NB4 (cell line): ENCODE data around the gene ESCO1.

ENCODE experiments used
- DNase-seq: peaks from one replicate; pipeline ENCODE4 v3.0.0; 2010; ENCODE audit warnings: low read depth
- H3K4me3 ChIP-seq: one replicate; pipeline ENCODE4 v1.5.1; 2011; ENCODE audit warnings: mild to moderate bottlenecking, low read depth, low read length, moderate library complexity
- MYC ChIP-seq: IDR thresholded peaks from 2 replicates; pipeline ENCODE4 v1.6.1; 2011; ENCODE audit warnings: low read depth, low read length
- POLR2A ChIP-seq: IDR thresholded peaks from 2 replicates; pipeline ENCODE4 v1.6.1; 2011; ENCODE audit warnings: mild to moderate bottlenecking; ENCODE audit not compliant: insufficient read length; ENCODE audit errors: extremely low read depth
- TF ChIP-seq, protein P1 (sequence below): IDR thresholded peaks from one replicate; pipeline ENCODE4 v1.5.1; 2012; ENCODE audit warnings: low read depth, low read length
- TF ChIP-seq, protein P2 (sequence below): IDR thresholded peaks from 2 replicates; pipeline ENCODE4 v1.6.1; 2011; ENCODE audit warnings: low read depth, low read length

The ESCO1 gene

DNA sequence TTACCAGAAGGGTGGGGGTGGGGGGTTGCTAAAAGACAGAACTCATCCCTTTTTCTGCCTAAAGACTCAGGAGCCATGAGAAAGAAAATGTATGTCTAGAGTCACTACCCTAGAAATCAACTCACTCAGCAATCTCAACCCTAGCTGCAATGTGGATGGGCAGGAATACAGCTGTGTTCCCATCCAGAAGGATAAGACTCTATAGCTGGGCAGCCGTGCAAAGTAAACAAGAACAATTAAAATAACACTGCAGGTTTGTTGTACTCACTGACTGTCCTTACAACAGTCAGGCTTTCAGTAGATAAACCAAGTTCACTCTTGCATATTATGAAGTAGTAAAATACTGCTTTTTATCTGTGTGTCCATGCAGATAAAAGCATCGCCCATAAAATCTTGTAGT lies 74.0 kb downstream of the ESCO1 start:
- TF ChIP-seq, protein P1, sequence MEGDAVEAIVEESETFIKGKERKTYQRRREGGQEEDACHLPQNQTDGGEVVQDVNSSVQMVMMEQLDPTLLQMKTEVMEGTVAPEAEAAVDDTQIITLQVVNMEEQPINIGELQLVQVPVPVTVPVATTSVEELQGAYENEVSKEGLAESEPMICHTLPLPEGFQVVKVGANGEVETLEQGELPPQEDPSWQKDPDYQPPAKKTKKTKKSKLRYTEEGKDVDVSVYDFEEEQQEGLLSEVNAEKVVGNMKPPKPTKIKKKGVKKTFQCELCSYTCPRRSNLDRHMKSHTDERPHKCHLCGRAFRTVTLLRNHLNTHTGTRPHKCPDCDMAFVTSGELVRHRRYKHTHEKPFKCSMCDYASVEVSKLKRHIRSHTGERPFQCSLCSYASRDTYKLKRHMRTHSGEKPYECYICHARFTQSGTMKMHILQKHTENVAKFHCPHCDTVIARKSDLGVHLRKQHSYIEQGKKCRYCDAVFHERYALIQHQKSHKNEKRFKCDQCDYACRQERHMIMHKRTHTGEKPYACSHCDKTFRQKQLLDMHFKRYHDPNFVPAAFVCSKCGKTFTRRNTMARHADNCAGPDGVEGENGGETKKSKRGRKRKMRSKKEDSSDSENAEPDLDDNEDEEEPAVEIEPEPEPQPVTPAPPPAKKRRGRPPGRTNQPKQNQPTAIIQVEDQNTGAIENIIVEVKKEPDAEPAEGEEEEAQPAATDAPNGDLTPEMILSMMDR = no peak
- TF ChIP-seq, protein P2, sequence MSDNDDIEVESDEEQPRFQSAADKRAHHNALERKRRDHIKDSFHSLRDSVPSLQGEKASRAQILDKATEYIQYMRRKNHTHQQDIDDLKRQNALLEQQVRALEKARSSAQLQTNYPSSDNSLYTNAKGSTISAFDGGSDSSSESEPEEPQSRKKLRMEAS = no peak
- TF ChIP-seq POLR2A (no peak), MYC (no peak)
- no peak overlapping the region for H3K4me3 ChIP-seq
- DNase-seq = no peak

DNA sequence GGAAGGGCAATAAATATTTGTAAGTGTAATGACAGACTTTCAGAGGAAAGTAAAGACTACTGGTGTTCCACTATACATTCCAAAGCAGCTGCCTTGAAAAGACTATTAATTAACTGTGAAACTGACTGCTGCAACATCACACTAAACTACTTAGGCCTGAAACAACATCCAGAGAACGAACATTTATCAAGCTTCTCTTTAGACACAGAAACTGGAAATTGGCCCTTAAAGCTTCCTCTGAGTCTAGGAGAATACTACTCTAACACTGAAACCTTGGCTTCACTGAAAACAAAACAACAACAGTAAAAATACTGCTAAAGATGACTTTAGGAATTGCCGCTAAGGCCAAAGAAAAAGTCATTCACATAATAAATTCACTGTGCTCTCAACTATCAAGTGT lies 74.6 kb downstream of the ESCO1 start:
- TF ChIP-seq MYC = no peak
- no peak for TF ChIP-seq POLR2A
- TF ChIP-seq, protein P1 = no peak
- TF ChIP-seq, protein P2 = no peak
- DNase-seq = no peak
- H3K4me3 ChIP-seq = no peak overlapping the region

DNA sequence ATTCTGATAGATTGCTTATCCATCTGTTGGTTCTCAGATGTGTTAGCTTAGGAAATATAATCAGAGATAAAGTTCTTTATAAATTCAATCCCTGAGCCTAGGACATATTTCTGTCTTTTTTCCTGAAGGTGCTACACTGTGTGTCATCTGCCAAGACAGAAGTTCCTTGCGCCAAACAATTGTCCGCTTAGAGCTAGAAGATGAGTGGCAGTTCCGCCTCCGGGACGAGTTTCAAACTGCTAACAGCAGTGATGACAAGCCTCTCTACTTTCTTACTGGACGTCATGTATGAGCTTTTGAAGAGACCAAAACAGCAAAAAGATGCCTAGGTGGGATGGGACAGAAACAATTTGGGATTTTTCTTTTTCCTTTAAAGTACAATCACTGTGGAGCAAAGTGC lies 78.0 kb downstream of the ESCO1 start:
- H3K4me3 ChIP-seq = no peak overlapping the region
- DNase-seq = no peak
- TF ChIP-seq MYC = no peak
- no peak for TF ChIP-seq POLR2A
- TF ChIP-seq, protein P2 = no peak
- TF ChIP-seq, protein P1 = no peak

DNA sequence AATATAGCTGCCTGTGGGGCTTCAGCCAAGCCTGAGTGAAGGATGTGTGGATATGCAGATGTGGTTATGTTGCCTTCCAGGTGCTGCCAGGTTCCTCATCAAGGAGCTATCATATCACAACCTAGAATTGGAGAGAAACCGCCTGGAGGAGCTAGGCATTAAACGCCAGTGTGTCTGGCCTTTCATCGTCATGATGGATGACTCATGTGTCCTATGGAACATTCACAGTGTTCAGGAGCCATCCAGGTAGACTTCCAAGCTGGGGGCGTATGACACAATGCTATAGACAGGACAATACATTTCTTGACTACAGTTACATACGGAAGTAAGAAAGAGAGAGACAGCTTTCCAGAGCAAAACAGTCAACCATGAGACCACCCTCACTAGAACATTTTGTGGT lies 86.8 kb downstream of the ESCO1 start:
- DNase-seq = no peak
- TF ChIP-seq POLR2A (no peak), MYC (no peak)
- TF ChIP-seq, protein P1 = no peak
- TF ChIP-seq, protein P2 = no peak
- H3K4me3 ChIP-seq = no peak overlapping the region

DNA sequence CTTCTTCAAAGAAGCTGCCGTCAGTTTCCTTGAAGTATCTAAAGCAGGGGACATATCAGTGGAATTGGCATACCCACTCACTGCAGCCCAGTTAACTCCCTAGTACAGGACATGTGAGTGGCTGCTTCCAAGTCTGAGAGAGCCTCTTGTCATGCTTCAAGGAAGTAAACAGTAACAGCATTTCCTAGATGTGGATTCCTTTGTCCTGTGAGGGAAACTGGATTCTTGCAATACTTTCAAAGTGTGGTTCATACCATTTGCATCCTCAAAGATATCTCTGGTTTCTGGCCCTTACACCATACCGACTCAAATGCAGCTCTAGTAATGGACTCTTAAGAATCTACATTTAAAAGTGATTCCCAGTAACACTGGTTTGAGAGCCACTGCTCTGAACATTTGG lies 87.2 kb downstream of the ESCO1 start:
- DNase-seq = no peak
- TF ChIP-seq MYC (no peak), POLR2A (no peak)
- TF ChIP-seq, protein P2 = no peak
- TF ChIP-seq, protein P1 = no peak
- no peak overlapping the region for H3K4me3 ChIP-seq

DNA sequence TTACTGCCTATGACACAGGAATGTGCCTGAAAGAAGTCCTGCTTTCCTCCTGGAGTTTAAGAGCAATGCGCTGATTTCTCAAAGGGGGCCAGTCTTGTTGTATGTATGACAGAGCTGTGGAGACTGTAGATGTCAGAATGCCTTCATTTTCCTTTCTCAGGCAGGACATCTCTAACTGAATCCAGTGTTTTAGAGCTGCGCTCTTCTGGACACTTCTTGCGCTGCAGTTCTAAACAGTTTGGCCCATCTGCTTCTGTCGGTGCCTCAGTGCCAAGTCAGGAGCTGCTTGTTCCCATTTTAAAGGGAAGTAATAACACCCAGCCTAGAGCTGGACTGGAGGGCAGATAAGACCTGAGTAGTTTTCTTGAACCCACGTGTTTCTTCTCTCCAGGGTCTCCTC lies 91.4 kb downstream of the ESCO1 start:
- TF ChIP-seq POLR2A = no peak
- TF ChIP-seq, protein P1 = no peak
- TF ChIP-seq, protein P2 = no peak
- no peak for TF ChIP-seq MYC
- peak; percentile 15 for DNase-seq
- H3K4me3 ChIP-seq = no peak overlapping the region
